ENCODE data around the gene GPATCH1. TPM values are rescaled to one million over a fixed set of nuclear protein-coding genes. Genes with fewer than 3 reads are reported as not detected.
"Not testable (repeated sequence)": the region's sequence is repeated elsewhere in the genome, so short reads cannot be mapped to it uniquely, and the experiment has no call there.

Gene GPATCH1
- total RNA-seq, 1 donor from 2014 or later, result 12.9 TPM

GRCh38 chr19:33118643-33119042 lies 37.7 kb downstream of the GPATCH1 start:
- Mint-ChIP-seq H3K4me1 (no peaks in the 10 kb centered on the region), H3K36me3 (ENCODE audit: low read depth) (peaks cover 14% of the 10 kb centered on the region), H3K9me3 (no peaks in the 10 kb centered on the region), H3K27ac (ENCODE audit: unreplicated experiment) (no peak overlapping the region), H3K27me3 (ENCODE audit: low read depth) (no peaks in the 10 kb centered on the region), H3K4me3 (no peak overlapping the region)
- no peak for DNase-seq (ENCODE audit: low read depth, low spot score)
- TF ChIP-seq CTCF (conservative IDR thresholded peaks at IDR 0.05), result no peak

DNA sequence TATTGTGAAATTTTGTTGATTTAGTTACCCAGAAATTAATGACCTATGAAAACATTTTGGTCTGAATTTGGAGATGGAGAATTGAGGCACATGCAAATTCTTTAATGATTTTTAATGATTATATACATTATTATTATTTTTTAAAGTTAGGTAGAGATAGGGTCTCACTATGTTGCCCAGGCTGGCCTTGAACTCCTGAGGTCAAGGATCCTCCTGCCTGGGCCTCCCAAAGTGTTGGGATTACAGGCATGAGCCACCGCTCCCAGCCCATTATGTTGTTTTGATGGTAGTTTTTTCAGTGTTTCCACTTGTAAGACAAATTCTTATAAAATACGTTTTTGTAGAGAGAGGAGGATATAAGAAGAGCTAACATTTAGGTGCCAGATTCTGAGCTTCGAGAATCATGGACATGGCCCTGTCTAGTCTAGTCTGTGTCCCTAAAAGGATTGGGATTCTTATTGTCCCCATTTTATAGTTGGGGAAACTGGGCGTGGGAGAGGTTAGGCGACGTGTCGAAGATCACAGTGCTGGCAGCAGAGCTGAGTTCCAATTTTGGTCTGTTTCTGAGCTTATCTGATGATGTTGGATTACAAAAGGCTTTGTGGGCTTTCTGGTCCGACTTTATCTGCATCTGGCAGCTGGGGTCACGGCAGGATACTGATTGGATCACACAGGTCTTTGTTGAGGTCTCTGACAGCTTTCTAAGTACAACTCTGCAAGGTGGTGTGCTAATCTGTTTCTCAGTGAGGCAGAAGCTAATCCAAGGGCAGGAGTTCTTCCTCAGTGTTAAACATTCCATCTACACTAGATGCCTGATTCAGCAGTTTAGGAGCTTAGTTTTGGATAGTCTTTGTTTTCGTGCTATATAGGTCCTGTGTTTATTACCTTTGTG lies 43.5 kb downstream of the GPATCH1 start:
- no peak for TF ChIP-seq CTCF (conservative IDR thresholded peaks at IDR 0.05)
- H3K27ac Mint-ChIP-seq (ENCODE audit: unreplicated experiment), result no peak overlapping the region
- no peak for DNase-seq (ENCODE audit: low read depth, low spot score)
- H3K9me3 Mint-ChIP-seq, result no peaks in the 10 kb centered on the region
- peaks cover 3% of the 10 kb centered on the region for H3K36me3 Mint-ChIP-seq (ENCODE audit: low read depth)
- H3K27me3 Mint-ChIP-seq (ENCODE audit: low read depth), result no peaks in the 10 kb centered on the region
- no peaks in the 10 kb centered on the region for H3K4me1 Mint-ChIP-seq
- no peak overlapping the region for H3K4me3 Mint-ChIP-seq

DNA sequence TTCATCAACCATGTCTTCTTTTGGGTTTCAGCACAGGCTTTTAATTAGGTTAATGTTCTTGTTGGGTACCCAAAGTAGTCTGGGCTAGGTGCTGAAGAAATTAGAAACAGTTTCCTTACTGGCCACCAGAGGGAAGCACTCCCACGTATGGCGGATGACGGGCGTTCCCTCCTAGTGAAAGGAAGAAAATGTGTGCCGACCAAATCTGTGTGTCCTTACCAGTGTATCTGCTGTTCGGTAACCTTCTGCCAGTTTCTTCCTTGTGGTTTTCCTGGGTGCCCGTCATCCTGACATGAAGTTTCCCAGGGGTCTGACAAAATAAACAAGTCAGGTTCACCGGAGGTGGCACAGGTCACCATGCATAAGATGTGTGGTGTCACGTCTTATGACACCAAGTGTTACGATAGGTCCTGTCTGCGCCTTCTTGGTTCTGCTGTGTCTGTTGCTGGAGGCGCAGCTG lies 45.0 kb downstream of the GPATCH1 start:
- peak; percentile 84 for TF ChIP-seq CTCF (conservative IDR thresholded peaks at IDR 0.05)
- Mint-ChIP-seq H3K27me3 (ENCODE audit: low read depth) (no peaks in the 10 kb centered on the region), H3K27ac (ENCODE audit: unreplicated experiment) (no peak overlapping the region), H3K36me3 (ENCODE audit: low read depth) (peaks cover 3% of the 10 kb centered on the region), H3K4me3 (no peak overlapping the region), H3K4me1 (no peaks in the 10 kb centered on the region), H3K9me3 (no peaks in the 10 kb centered on the region)
- DNase-seq (ENCODE audit: low read depth, low spot score), result peak; percentile 41

GRCh38 chr19:33126712-33127111 lies 45.7 kb downstream of the GPATCH1 start:
- H3K36me3 Mint-ChIP-seq (ENCODE audit: low read depth); DNase-seq (ENCODE audit: low read depth, low spot score): not testable (repeated sequence)

GRCh38 chr19:33129901-33130300 lies 48.9 kb downstream of the GPATCH1 start:
- Mint-ChIP-seq H3K4me3 (no peak overlapping the region), H3K4me1 (no peaks in the 10 kb centered on the region), H3K36me3 (ENCODE audit: low read depth) (no peaks in the 10 kb centered on the region), H3K27me3 (ENCODE audit: low read depth) (peaks cover 5% of the 10 kb centered on the region), H3K9me3 (no peaks in the 10 kb centered on the region), H3K27ac (ENCODE audit: unreplicated experiment) (no peak overlapping the region)
- DNase-seq (ENCODE audit: low read depth, low spot score), result no peak
- no peak for TF ChIP-seq CTCF (conservative IDR thresholded peaks at IDR 0.05)

More at GRCh38 chr19:33126712-33127111, 45.7 kb downstream of the GPATCH1 start:
- not testable (repeated sequence) for H3K9me3 Mint-ChIP-seq; H3K27me3 Mint-ChIP-seq (ENCODE audit: low read depth); H3K27ac Mint-ChIP-seq (ENCODE audit: unreplicated experiment); H3K4me3 Mint-ChIP-seq; H3K4me1 Mint-ChIP-seq

DNA sequence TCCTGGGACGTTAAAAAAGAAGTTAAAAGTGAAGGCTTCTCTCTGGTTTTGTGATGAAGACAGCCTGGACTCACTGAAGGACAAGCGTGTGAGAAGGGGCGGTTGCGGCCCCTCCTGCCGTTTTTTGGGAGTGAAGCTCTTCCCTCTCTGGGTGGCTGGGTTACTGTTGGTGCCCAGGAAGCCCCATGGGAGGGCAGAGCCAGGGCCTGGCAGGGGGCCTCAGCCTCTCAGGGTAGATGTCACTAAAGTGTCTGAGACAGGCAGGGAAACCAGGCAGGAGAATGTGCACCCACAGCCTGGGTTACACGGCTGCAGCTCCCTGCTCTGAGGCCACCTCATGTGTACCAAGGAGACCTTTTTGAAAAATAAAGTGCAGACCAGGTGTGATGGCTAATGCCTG lies 49.5 kb downstream of the GPATCH1 start:
- no peak for TF ChIP-seq CTCF (conservative IDR thresholded peaks at IDR 0.05)
- Mint-ChIP-seq H3K4me1 (no peaks in the 10 kb centered on the region), H3K9me3 (no peaks in the 10 kb centered on the region), H3K36me3 (ENCODE audit: low read depth) (no peaks in the 10 kb centered on the region), H3K27me3 (ENCODE audit: low read depth) (peaks cover 10% of the 10 kb centered on the region), H3K27ac (ENCODE audit: unreplicated experiment) (no peak overlapping the region), H3K4me3 (no peak overlapping the region)
- DNase-seq (ENCODE audit: low read depth, low spot score), result no peak
